Activated T-helper 9 cell treated with anti-CD3 and anti-CD28 coated beads, Interleukin-2, amount 50 U/mL, for 16 hours (primary cell): ENCODE data around the gene ALPK1.
"Not testable (repeated sequence)": the region's sequence is repeated elsewhere in the genome, so short reads cannot be mapped to it uniquely, and the experiment has no call there.

Source experiments
- DNase-seq: peaks from one replicate; pipeline ENCODE4 v3.0.0-alpha.2; 2020; ENCODE audit warnings: low read depth

Gene ALPK1

GRCh38 chr4:112296949-112297880 is at the start of gene ALPK1:
TSS of gene ALPK1 (plus strand) at chr4:112297369.
- DNase-seq: no peak

DNA sequence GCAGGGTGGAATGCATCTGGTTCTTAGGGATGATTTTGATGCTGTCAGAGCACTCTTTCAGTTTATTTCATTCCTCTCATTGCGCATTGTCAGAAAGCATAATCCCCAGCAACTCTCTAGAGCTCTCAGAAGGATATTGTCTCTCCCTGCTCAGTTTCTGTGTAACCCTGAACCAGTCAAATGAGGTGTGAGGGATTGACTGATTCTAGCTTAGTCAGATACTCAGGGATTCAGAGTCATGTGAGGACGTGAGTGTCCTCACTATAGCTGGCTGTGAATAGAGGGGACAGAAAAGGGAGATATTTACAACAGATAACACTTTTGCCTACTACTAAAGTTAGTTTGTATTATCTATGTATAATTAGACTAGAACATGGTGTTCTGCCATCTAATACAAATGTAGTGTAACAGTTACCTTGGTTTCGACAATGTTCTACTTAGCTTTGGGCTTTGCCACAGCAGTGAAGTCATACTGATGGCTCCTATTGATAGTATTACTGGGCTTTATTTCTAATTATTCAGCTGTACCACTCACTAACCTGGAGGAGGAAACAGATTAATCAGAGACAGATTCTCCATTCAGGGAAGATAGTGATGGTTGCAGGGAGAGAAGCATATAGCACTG is 46.0 kb upstream of the ALPK1 start:
- DNase-seq: no peak

- DNase-seq: no peak
Observed at GRCh38 chr4:112252234-112252633, 44.9 kb upstream of the ALPK1 start.

- DNase-seq: no peak
Observed at GRCh38 chr4:112253382-112254000, 43.7 kb upstream of the ALPK1 start.

GRCh38 chr4:112257098-112257497 is 40.1 kb upstream of the ALPK1 start:
- DNase-seq: no peak

GRCh38 chr4:112266823-112267222 is 30.3 kb upstream of the ALPK1 start:
- DNase-seq: no peak

DNA sequence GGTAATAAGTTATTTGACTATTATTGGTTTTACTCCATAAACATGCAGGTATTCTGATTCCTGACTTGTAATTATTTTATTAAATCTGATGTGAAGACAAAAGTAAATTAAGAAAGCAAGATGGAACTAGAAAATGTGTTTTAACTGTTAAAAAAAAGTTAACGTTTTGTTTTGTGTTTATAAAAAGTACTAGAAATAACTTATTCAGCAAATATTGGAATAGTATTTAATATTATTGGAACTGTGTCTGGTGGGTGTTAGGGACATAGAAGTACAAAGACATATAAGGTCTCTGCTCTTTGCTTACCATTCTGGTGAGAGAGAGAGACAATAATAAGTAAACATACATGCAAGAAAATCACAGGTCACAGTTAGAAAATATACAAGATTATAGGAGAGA is 27.1 kb upstream of the ALPK1 start:
- DNase-seq: no peak

GRCh38 chr4:112270640-112271421 is 26.3 kb upstream of the ALPK1 start:
- no peak for DNase-seq

- DNase-seq: no peak
Observed at GRCh38 chr4:112272292-112272691, 24.9 kb upstream of the ALPK1 start.

- no peak for DNase-seq
Observed at GRCh38 chr4:112274959-112275358, 22.2 kb upstream of the ALPK1 start.

DNA sequence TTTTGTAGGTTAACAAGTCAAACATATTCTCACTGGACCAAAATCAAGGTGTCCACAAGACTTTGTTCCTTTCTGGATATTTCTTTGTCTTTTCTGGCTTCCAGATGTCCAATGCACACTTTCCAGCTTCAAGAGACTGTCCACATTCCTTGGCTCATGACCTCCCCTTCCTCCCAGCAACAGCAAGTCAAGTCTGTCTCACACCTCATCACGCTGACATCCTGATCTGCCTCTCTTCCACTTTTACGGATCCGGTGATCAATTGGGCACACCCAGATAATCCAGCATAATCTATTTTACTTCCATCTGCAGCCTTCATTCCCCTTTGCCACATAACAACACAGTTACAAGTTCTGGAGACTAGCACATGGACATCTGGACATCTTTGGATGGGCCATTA is 21.1 kb upstream of the ALPK1 start:
- no peak for DNase-seq

DNA sequence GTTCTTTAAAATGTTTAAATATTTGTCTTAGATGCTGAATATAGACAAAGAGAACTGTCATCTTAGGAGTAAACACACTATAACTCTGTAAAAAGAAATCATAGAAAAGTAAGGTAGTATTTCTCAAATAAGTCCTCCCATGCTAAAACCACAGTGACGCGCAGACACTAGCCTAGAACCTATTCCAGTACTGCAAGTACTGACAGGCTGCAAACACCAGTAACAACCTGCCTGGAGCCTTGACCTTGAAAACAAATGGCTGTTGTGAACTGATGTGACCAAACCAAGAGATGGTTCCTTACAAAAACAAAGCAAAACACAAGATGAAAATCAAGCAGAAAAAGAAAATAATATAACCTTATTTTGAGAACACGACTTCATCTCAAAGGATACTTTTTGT is 19.9 kb upstream of the ALPK1 start:
- DNase-seq: no peak

- no peak for DNase-seq
Observed at GRCh38 chr4:112277705-112278448, 19.3 kb upstream of the ALPK1 start.

GRCh38 chr4:112279025-112279881 is 17.9 kb upstream of the ALPK1 start:
- no peak for DNase-seq

GRCh38 chr4:112279882-112280315 is 17.3 kb upstream of the ALPK1 start:
- DNase-seq: no peak

DNA sequence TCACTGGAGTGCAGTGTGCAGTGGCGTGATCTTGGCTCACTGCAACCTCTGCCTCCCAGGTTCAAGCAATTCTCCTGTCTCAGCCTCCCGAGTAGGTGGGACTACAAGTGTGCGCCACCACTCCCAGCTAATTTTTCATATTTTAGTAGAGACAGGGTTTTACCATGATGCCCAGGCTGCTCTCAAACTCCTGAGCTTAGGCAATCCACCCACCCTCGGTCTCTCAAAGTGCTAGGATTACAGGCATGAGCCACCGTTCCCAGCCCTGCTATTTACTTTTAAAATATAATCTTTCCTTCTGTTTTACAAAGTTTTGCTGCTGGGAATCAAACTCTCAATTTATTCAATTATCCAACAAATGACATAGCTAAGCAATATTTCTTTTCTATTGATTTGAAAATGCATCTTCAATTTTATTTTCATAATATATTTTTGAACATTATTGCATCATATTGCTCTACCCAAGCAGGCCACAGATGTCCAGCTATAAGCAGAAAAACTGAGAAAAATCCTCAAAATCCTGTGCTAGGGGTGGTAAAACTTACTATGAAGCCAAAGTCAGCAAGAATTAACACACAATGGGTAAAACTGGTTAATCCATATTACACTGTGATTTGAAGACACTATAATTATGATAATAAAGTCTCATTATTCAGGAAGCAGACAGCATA is 16.6 kb upstream of the ALPK1 start:
- DNase-seq: no peak

GRCh38 chr4:112281895-112282398 is 15.2 kb upstream of the ALPK1 start:
- not testable (repeated sequence) for DNase-seq

DNA sequence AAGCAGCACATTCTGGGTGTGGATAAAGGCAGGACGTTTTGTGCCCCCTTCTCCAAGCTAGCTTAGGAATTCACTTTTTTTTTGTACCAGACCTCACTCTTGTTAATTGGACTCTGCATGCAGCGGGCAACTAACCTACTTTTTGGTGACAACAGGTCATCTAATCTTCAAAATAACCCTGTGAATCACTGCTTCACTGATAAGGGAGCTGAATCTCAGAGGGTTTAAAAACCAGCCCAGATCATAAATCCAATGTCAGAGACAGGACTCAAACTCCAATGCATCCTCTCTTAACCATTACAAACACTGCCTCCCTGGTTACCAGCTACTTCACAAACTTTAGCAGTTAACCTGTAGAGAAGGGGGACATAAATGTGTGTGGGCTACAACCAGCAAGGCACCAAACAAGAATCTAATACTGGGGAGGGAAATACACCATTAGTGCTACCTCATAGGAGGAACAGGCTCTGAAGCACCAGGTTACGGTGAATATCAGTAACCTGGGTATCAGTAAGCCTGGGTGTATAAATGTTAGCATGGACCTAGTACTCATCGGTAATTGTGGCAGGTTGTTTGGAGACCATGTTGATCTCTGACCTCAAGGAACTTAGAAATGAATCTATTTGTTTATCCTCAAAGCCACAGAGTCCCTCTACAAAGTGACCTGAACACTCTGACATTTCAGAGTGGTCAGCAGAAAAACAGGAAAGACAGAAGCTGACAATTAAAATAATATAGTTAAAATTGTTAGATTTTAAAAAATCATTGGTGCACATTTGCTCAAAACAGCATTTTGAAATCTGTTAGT is 14.1 kb upstream of the ALPK1 start:
- no peak for DNase-seq

GRCh38 chr4:112284166-112284565 is 13.0 kb upstream of the ALPK1 start:
- no peak for DNase-seq
